HEK293 (cell line): Measurements from ENCODE around the gene KIF14.
A peak's percentile ranks its signal among the peaks of the same experiment; 100 is the strongest.

Source experiments
- CTCF ChIA-PET: fragments of 350-600 bp; formaldehyde crosslinking; extraction: SDS; loops from one replicate; lab custom pipeline; 2021; ENCODE audit warnings: antibody characterized with exemption; lab: Yijun Ruan, JAX
- POLR2A ChIA-PET: fragments of 300-600 bp; formaldehyde crosslinking; extraction: SDS; loops from one replicate; lab custom pipeline; 2020; ENCODE audit warnings: antibody characterized with exemption, inconsistent platforms; lab: Yijun Ruan, JAX
- H3K27ac ChIP-seq: fragments of 200-500 bp; sonication (Bioruptor generic); 2 replicates; pipeline ENCODE4 v1.5.1; 2014; ENCODE audit warnings: low read depth, low read length, control low read depth, inconsistent platforms; ENCODE audit errors: extremely low read depth
- H3K36me3 ChIP-seq, 2 experiments: fragments of 200-500 bp in 1 of 2; sonication (Bioruptor generic) in 1 of 2; 1 replicate in 1 of 2; 2 replicates in 1 of 2; pipeline ENCODE4 v1.5.1; 2014 to 2017; ENCODE audit warnings: inconsistent platforms in 2 of 2, low read length in 2 of 2; ENCODE audit not compliant: control insufficient read depth in 2 of 2, insufficient read depth in 1 of 2
- H3K4me1 ChIP-seq: fragments of 200-500 bp; sonication (Bioruptor generic); 2 replicates; pipeline ENCODE4 v1.5.1; 2014; ENCODE audit warnings: mild to moderate bottlenecking, low read length, inconsistent platforms; ENCODE audit not compliant: control insufficient read depth, insufficient read depth
- H3K4me3 ChIP-seq: 2 replicates; pipeline ENCODE4 v1.5.1; 2011; ENCODE audit warnings: low read depth, mild to moderate bottlenecking, control low read depth, low read length, moderate library complexity
- H3K9me3 ChIP-seq: fragments of 200-500 bp; sonication (Bioruptor generic); 2 replicates; pipeline ENCODE4 v1.5.1; 2014; ENCODE audit warnings: low read depth, low read length, inconsistent platforms; ENCODE audit not compliant: control insufficient read depth, insufficient read depth
- HOXC10 ChIP-seq: sonication (generic); formaldehyde crosslinking; IDR thresholded peaks from 2 replicates; pipeline ENCODE4 v1.8.1; 2023; ENCODE audit warnings: mild to moderate bottlenecking, missing genetic modification reagents
- IKZF3 ChIP-seq: fragments of 450-650 bp; IDR thresholded peaks from 2 replicates; pipeline ENCODE4 v1.5.0; 2018; ENCODE audit warnings: missing biosample characterization, mild to moderate bottlenecking, missing genetic modification characterization, moderate library complexity
- KLF9 ChIP-seq: fragments of 450-650 bp; formaldehyde crosslinking; IDR thresholded peaks from 2 replicates; pipeline ENCODE4 v1.5.1; 2016; ENCODE audit warnings: missing biosample characterization, missing genetic modification characterization, low read depth
- SALL2 ChIP-seq: fragments of 450-650 bp; formaldehyde crosslinking; IDR thresholded peaks from 2 replicates; pipeline ENCODE4 v1.5.0; 2017; ENCODE audit warnings: missing biosample characterization, mild to moderate bottlenecking, missing genetic modification characterization, borderline replicate concordance
- SCRT2 ChIP-seq: fragments of 450-650 bp; formaldehyde crosslinking; IDR thresholded peaks from 2 replicates; pipeline ENCODE4 v1.5.1; 2016; ENCODE audit warnings: missing biosample characterization, missing genetic modification characterization
- SETDB1 ChIP-seq: IDR thresholded peaks from one replicate; pipeline ENCODE4 v1.6.1; 2017; ENCODE audit warnings: mild to moderate bottlenecking, low read length, moderate library complexity, mixed read lengths; ENCODE audit not compliant: insufficient read length
- SP2 ChIP-seq: fragments of 450-650 bp; formaldehyde crosslinking; IDR thresholded peaks from 2 replicates; pipeline ENCODE4 v1.5.1; 2016; ENCODE audit warnings: missing biosample characterization, missing genetic modification characterization
- SP3 ChIP-seq: fragments of 450-650 bp; formaldehyde crosslinking; IDR thresholded peaks from 2 replicates; pipeline ENCODE4 v1.5.1; 2016; ENCODE audit warnings: missing biosample characterization, missing genetic modification characterization
- ZBTB7A ChIP-seq: fragments of 450-650 bp; formaldehyde crosslinking; IDR thresholded peaks from 2 replicates; pipeline ENCODE4 v1.5.1; 2016; ENCODE audit warnings: low read depth, missing biosample characterization, missing genetic modification characterization
- ZBTB8A ChIP-seq: fragments of 450-650 bp; formaldehyde crosslinking; IDR thresholded peaks from 2 replicates; pipeline ENCODE4 v1.5.1; 2016; ENCODE audit warnings: missing biosample characterization, missing genetic modification characterization
- ZFP3 ChIP-seq: fragments of 450-650 bp; formaldehyde crosslinking; IDR thresholded peaks from 2 replicates; pipeline ENCODE4 v1.5.1; 2016; ENCODE audit warnings: low read depth, missing biosample characterization, missing genetic modification characterization
- ZNF112 ChIP-seq: fragments of 450-650 bp; formaldehyde crosslinking; IDR thresholded peaks from 2 replicates; pipeline ENCODE4 v1.5.0; 2017; ENCODE audit warnings: missing biosample characterization, missing genetic modification characterization
- ZNF324 ChIP-seq: fragments of 450-650 bp; formaldehyde crosslinking; IDR thresholded peaks from 2 replicates; pipeline ENCODE4 v1.5.1; 2016; ENCODE audit warnings: missing biosample characterization, missing genetic modification characterization
- ZNF350 ChIP-seq: fragments of 450-650 bp; formaldehyde crosslinking; IDR thresholded peaks from 2 replicates; pipeline ENCODE4 v1.5.0; 2017; ENCODE audit warnings: missing biosample characterization, mild to moderate bottlenecking, missing genetic modification characterization
- ZNF394 ChIP-seq: fragments of 450-650 bp; formaldehyde crosslinking; IDR thresholded peaks from 2 replicates; pipeline ENCODE4 v1.5.1; 2016; ENCODE audit warnings: missing biosample characterization, missing genetic modification characterization, mild to moderate bottlenecking, moderate library complexity, borderline replicate concordance
- ZNF433 ChIP-seq: fragments of 450-650 bp; formaldehyde crosslinking; IDR thresholded peaks from 2 replicates; pipeline ENCODE4 v1.5.1; 2016; ENCODE audit warnings: missing biosample characterization, missing genetic modification characterization, low read depth
- ZNF514 ChIP-seq: fragments of 450-650 bp; formaldehyde crosslinking; IDR thresholded peaks from 2 replicates; pipeline ENCODE4 v1.5.1; 2016; ENCODE audit warnings: missing biosample characterization, missing genetic modification characterization
- ZNF529 ChIP-seq: fragments of 450-650 bp; formaldehyde crosslinking; IDR thresholded peaks from 2 replicates; pipeline ENCODE4 v1.5.1; 2017; ENCODE audit warnings: missing genetic modification characterization, missing biosample characterization; ENCODE audit not compliant: insufficient replicate concordance
- ZNF843 ChIP-seq: fragments of 450-650 bp; formaldehyde crosslinking; IDR thresholded peaks from 2 replicates; pipeline ENCODE4 v1.5.1; 2016; ENCODE audit warnings: missing biosample characterization, missing genetic modification characterization
- TF ChIP-seq, protein P1 (sequence below): fragments of 450-650 bp; formaldehyde crosslinking; IDR thresholded peaks from 2 replicates; pipeline ENCODE4 v1.5.1; 2016; ENCODE audit warnings: missing biosample characterization, missing genetic modification characterization
- TF ChIP-seq, protein P2 (sequence below): fragments of 450-650 bp; formaldehyde crosslinking; IDR thresholded peaks from 2 replicates; pipeline ENCODE4 v1.5.1; 2016; ENCODE audit warnings: missing biosample characterization, missing genetic modification characterization
- TF ChIP-seq, protein P3 (sequence below): fragments of 450-650 bp; formaldehyde crosslinking; IDR thresholded peaks from 2 replicates; pipeline ENCODE4 v1.5.1; 2016; ENCODE audit warnings: missing biosample characterization, missing genetic modification characterization
- TF ChIP-seq, protein P4 (sequence below): fragments of 450-650 bp; formaldehyde crosslinking; IDR thresholded peaks from 2 replicates; pipeline ENCODE4 v1.5.1; 2016; ENCODE audit warnings: missing biosample characterization, missing genetic modification characterization, low read depth

KIF14 gene

DNA sequence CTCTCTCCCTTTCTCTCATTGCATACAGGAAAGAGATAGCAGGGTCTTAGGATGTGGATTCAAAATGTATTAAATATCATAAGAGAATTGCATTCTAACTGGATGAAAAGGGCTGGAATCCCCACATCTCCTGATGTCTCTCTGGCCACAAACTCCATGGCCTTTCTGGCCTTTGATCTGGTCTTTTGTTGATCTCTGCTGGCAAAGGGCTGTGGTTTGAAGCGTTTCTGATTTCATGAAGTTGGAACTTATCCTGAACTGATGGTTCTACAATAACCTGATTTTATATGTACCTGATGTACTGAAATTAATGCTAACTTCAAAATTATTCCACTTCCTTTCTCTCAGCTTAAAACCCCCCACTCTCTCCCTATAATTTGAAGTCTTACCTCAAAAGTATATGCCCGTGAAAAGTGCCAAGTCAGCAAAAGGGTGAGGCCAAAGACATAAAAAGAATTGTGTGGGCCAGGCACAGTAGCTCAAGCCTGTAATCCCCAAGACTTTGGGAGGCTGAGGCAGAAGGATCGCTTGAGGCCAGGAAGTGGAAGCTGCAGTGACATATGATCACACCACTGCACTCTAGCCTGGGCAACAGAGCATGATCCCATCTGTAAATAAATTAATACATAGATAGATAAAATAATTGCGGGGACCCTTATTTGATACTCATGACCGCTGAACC is 6.4 kb upstream of the KIF14 start (continued):
- TF ChIP-seq, protein P1, sequence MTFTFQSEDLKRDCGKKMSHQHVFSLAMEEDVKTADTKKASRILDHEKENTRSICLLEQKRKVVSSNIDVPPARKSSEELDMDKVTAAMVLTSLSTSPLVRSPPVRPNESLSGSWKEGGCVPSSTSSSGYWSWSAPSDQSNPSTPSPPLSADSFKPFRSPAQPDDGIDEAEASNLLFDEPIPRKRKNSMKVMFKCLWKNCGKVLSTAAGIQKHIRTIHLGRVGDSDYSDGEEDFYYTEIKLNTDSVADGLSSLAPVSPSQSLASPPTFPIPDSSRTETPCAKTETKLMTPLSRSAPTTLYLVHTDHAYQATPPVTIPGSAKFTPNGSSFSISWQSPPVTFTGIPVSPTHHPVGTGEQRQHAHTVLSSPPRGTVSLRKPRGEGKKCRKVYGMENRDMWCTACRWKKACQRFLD, result no peak

DNA sequence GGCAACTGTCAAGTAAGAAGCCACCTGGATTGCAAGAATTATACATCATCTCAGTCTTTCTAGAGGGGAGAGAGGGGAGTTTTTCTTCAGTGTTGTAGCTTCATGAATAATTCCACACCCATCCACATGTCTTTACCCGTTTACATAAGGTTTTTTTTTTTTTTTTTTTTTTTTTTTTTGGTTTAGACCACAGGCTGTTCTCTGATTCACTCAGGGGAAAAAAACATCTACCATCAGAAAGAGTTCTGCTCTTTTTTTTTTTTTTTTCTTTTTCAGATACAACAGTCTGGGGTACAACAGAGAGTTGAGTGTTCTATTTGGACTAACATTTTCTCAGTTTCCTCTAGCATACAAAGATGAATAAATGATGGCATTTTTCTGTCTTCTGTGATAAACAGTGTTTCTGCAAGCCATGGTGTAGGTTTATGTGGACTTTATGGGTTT is 4.9 kb upstream of the KIF14 start:
- H3K4me3 ChIP-seq, result no peak overlapping the region
- no peaks in the 10 kb centered on the region for H3K9me3 ChIP-seq
- H3K27ac ChIP-seq, result no peak overlapping the region
- CTCF ChIA-PET, result interaction anchor here (0.7 to 0.8 kb wide), 3 partner anchors 65 to 379 kb away, joined by 3 to 9 read pairs (median 3); no protein-coding TSS in a partner anchor
- no peaks in the 10 kb centered on the region for H3K4me1 ChIP-seq
- TF ChIP-seq ZNF514 (tag by site-specific recombination), result no peak
- no peak for TF ChIP-seq SP2 (tag by site-specific recombination)
- TF ChIP-seq, protein P2, sequence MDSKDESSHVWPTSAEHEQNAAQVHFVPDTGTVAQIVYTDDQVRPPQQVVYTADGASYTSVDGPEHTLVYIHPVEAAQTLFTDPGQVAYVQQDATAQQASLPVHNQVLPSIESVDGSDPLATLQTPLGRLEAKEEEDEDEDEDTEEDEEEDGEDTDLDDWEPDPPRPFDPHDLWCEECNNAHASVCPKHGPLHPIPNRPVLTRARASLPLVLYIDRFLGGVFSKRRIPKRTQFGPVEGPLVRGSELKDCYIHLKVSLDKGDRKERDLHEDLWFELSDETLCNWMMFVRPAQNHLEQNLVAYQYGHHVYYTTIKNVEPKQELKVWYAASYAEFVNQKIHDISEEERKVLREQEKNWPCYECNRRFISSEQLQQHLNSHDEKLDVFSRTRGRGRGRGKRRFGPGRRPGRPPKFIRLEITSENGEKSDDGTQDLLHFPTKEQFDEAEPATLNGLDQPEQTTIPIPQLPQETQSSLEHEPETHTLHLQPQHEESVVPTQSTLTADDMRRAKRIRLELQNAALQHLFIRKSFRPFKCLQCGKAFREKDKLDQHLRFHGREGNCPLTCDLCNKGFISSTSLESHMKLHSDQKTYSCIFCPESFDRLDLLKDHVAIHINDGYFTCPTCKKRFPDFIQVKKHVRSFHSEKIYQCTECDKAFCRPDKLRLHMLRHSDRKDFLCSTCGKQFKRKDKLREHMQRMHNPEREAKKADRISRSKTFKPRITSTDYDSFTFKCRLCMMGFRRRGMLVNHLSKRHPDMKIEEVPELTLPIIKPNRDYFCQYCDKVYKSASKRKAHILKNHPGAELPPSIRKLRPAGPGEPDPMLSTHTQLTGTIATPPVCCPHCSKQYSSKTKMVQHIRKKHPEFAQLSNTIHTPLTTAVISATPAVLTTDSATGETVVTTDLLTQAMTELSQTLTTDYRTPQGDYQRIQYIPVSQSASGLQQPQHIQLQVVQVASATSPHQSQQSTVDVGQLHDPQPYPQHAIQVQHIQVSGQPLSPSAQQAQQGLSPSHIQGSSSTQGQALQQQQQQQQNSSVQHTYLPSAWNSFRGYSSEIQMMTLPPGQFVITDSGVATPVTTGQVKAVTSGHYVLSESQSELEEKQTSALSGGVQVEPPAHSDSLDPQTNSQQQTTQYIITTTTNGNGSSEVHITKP (tag by site-specific recombination), result peak; percentile 29; the same call in 1 of the 2 replicates
- no peak for TF ChIP-seq ZNF529
- no peak for TF ChIP-seq SETDB1
- TF ChIP-seq ZNF843 (tag by site-specific recombination), result no peak
- TF ChIP-seq ZNF433 (tag by site-specific recombination), result no peak
- no peak for TF ChIP-seq IKZF3
- TF ChIP-seq, all 188 proteins: peak for 1
- POLR2A ChIA-PET, result no interaction called here
- no peaks in the 10 kb centered on the region for H3K36me3 ChIP-seq

DNA sequence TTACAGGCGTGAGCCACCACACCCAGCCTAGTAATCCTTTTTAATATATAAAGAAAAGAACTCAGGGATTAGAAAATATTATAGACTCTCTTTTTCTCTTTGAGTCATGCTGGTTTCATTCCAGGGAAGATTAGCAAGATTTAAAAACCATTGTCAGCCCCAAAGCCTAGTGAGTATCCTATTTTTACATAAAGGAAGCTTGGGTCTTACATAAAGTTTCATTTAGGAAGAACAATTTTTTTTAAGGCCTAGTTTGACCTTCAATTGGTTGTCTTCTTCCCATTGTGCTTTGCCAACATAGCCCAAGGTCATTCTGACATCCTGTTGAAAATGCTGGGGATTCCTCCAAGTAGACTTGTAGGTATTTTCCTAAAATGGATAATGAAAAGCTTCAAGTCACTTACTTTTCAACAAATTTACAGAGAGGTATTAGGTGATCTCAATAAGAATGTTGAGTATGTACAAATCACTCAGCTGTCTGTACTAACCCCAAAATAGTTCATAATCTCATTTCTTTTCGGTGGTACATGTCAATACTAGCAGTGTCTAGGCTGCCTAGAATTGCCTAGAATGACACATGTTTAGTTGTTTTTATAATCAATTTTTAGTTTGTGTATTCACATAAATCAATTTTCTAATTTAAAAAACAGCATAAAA is 4.3 kb upstream of the KIF14 start:
- Histone ChIP-seq H3K4me1 (no peaks in the 10 kb centered on the region), H3K27ac (no peak overlapping the region), H3K36me3 (no peaks in the 10 kb centered on the region), H3K9me3 (no peaks in the 10 kb centered on the region), H3K4me3 (no peak overlapping the region)
- ChIA-PET POLR2A (no interaction called here), CTCF (interaction anchor here (0.5 to 0.8 kb wide), 6 partner anchors 41 to 380 kb away, joined by 3 to 9 read pairs (median 3); no protein-coding TSS in a partner anchor)
- TF ChIP-seq ZNF394 (tag by site-specific recombination), result no peak
- TF ChIP-seq ZBTB8A (tag by site-specific recombination), result no peak
- TF ChIP-seq SP3 (tag by site-specific recombination), result no peak
- TF ChIP-seq, protein P3, sequence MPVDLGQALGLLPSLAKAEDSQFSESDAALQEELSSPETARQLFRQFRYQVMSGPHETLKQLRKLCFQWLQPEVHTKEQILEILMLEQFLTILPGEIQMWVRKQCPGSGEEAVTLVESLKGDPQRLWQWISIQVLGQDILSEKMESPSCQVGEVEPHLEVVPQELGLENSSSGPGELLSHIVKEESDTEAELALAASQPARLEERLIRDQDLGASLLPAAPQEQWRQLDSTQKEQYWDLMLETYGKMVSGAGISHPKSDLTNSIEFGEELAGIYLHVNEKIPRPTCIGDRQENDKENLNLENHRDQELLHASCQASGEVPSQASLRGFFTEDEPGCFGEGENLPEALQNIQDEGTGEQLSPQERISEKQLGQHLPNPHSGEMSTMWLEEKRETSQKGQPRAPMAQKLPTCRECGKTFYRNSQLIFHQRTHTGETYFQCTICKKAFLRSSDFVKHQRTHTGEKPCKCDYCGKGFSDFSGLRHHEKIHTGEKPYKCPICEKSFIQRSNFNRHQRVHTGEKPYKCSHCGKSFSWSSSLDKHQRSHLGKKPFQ (tag by site-specific recombination), result no peak
- no peak for TF ChIP-seq HOXC10
- no peak for TF ChIP-seq ZFP3
- TF ChIP-seq ZNF350 (tag by site-specific recombination), result no peak
- TF ChIP-seq SCRT2 (tag by site-specific recombination), result no peak
- TF ChIP-seq, protein P4, sequence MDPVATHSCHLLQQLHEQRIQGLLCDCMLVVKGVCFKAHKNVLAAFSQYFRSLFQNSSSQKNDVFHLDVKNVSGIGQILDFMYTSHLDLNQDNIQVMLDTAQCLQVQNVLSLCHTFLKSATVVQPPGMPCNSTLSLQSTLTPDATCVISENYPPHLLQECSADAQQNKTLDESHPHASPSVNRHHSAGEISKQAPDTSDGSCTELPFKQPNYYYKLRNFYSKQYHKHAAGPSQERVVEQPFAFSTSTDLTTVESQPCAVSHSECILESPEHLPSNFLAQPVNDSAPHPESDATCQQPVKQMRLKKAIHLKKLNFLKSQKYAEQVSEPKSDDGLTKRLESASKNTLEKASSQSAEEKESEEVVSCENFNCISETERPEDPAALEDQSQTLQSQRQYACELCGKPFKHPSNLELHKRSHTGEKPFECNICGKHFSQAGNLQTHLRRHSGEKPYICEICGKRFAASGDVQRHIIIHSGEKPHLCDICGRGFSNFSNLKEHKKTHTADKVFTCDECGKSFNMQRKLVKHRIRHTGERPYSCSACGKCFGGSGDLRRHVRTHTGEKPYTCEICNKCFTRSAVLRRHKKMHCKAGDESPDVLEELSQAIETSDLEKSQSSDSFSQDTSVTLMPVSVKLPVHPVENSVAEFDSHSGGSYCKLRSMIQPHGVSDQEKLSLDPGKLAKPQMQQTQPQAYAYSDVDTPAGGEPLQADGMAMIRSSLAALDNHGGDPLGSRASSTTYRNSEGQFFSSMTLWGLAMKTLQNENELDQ (tag by site-specific recombination), result no peak
- no peak for TF ChIP-seq ZNF324 (tag by site-specific recombination)
- no peak for TF ChIP-seq ZNF112 (tag by site-specific recombination)
- TF ChIP-seq ZBTB7A (tag by site-specific recombination), result no peak
- no peak for TF ChIP-seq SALL2 (tag by site-specific recombination)
- no peak for TF ChIP-seq KLF9 (tag by site-specific recombination)
